ENCODE results near the gene IRGC. TPM values are rescaled to one million over a fixed set of nuclear protein-coding genes. Genes with fewer than 3 reads are reported as not detected.

IRGC gene
- total and polyA plus RNA-seq, 2 experiments from 2014 or later = not detected

DNA sequence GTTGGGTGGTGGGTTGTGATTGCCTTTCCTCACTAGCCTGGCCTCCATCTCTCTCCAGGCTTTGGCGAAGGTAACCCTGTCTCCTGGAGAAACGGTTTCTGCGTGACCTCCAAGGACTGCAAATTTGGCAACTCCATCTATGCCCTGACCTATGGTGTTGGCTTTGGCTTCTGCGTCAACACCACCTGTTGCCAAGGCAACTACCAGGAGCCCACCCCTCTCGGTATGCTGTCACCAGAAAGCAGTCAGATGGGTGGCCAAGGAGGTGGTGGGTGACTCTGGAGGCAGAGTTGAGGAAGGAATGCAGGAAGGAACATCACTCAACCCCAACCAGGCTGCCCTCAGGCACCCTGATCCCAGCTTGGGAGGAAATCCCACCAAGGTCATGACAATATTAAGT, 18.6 kb upstream of the IRGC start:
- no peak overlapping the region for H3K27ac ChIP-seq
- no peak overlapping the region for H3K4me2 ChIP-seq (ENCODE audit: unreplicated experiment)
- no peaks in the 10 kb centered on the region for H3K9me2 ChIP-seq (ENCODE audit: insufficient read depth)
- no peaks in the 10 kb centered on the region for H3K79me2 ChIP-seq (ENCODE audit: insufficient read depth)
- H3K4me1 ChIP-seq (ENCODE audit: insufficient read depth) = peaks cover 19% of the 10 kb centered on the region
- peaks cover 20% of the 10 kb centered on the region for H3F3A ChIP-seq (ENCODE audit: insufficient read depth)
- no peak for TF ChIP-seq EZH2 (IDR thresholded peaks at IDR 0.05; ENCODE audit: insufficient read depth, poor library complexity, severe bottlenecking)
- TF ChIP-seq EZH2phosphoT487 (IDR thresholded peaks at IDR 0.05; ENCODE audit: insufficient read depth, low read depth) = no peak
- in situ Hi-C loops (cut with MboI) = no loop called here
- H3K27me3 ChIP-seq (replicated peaks; ENCODE audit: insufficient read depth) = peaks cover 4% of the 10 kb centered on the region; the same call in 1 of the 2 replicates
- H2AFZ ChIP-seq = no peak overlapping the region
- 85 to 89% methylated on average over 5 of the region's 5 CpGs for WGBS, 2 experiments (ENCODE audit: low coverage in 1 of 2, low lambda C conversion rate in 2 of 2, missing lambda C conversion rate in 2 of 2)
- no peak for DNase-seq
- H3K36me3 ChIP-seq (ENCODE audit: low read depth) = no peaks in the 10 kb centered on the region
- H4K20me1 ChIP-seq (ENCODE audit: insufficient read depth) = no peaks in the 10 kb centered on the region
- no peaks in the 10 kb centered on the region for H3K9me3 ChIP-seq (ENCODE audit: low read depth)
- no peak overlapping the region for H3K4me3 ChIP-seq
- no peak overlapping the region for H3K9ac ChIP-seq

DNA sequence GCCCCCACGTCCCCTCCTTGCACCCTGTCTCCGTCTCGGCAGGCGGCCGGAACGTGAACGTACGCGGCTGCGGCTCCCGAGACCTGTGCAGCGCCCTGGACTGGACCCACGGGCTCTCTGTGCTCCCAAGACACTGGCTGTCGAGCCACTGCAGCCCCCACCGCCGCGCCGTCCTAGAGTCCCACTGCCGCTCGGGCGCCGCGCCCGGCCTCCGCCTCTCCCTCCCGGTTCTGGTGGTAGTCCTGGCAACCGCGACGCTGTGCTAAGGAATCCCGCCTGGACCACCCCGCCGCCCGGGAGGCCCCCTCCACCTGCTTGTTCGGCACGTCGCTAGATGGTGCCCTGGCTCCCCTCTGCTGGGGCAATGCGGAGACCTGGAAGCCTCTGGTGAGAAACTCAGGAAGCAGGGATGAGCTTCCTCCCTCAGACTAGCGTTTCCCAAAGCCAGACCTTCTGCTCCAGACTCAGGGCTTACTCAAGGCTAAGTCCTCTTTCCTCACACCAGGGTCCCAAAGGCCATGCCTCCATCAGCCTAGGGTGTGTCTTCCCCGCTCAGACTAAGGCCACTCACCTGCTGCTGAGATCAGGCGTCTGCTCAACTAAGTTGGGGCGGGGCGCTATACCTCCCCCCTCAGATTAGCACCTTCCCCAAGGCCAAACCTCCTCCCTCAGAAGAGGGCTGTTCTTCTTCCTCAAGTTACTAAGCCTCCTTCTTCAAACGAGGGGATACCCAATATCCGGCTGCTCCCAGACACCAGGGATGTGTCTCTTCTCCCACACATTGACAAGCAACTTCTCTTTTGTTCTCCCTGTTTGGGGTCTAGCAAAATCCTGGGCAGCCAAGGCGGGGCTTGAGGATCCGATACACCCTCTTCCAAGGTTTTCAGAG, 16.1 kb upstream of the IRGC start:
- Histone ChIP-seq H3K9me3 (ENCODE audit: low read depth) (no peaks in the 10 kb centered on the region), H3K4me1 (ENCODE audit: insufficient read depth) (peaks cover 19% of the 10 kb centered on the region), H3K9ac (peak overlapping the region; percentile 62), H3F3A (ENCODE audit: insufficient read depth) (peaks cover 20% of the 10 kb centered on the region), H3K27ac (peak overlapping the region; percentile 84), H4K20me1 (ENCODE audit: insufficient read depth) (no peaks in the 10 kb centered on the region), H3K27me3 (replicated peaks; ENCODE audit: insufficient read depth) (peaks cover 4% of the 10 kb centered on the region; the same call in 1 of the 2 replicates), H3K79me2 (ENCODE audit: insufficient read depth) (no peaks in the 10 kb centered on the region), H3K4me3 (peak overlapping the region; percentile 68), H2AFZ (peak overlapping the region; percentile 89), H3K9me2 (ENCODE audit: insufficient read depth) (no peaks in the 10 kb centered on the region), H3K4me2 (ENCODE audit: unreplicated experiment) (peak overlapping the region; percentile 87), H3K36me3 (ENCODE audit: low read depth) (no peaks in the 10 kb centered on the region)
- no peak for TF ChIP-seq EZH2 (IDR thresholded peaks at IDR 0.05; ENCODE audit: insufficient read depth, poor library complexity, severe bottlenecking)
- in situ Hi-C loops (cut with MboI) = no loop called here
- WGBS, 2 experiments (ENCODE audit: low coverage in 1 of 2, low lambda C conversion rate in 2 of 2, missing lambda C conversion rate in 2 of 2) = 19 to 21% methylated on average over 32 to 43 of the region's 46 CpGs
- peak; percentile 52 for DNase-seq

DNA sequence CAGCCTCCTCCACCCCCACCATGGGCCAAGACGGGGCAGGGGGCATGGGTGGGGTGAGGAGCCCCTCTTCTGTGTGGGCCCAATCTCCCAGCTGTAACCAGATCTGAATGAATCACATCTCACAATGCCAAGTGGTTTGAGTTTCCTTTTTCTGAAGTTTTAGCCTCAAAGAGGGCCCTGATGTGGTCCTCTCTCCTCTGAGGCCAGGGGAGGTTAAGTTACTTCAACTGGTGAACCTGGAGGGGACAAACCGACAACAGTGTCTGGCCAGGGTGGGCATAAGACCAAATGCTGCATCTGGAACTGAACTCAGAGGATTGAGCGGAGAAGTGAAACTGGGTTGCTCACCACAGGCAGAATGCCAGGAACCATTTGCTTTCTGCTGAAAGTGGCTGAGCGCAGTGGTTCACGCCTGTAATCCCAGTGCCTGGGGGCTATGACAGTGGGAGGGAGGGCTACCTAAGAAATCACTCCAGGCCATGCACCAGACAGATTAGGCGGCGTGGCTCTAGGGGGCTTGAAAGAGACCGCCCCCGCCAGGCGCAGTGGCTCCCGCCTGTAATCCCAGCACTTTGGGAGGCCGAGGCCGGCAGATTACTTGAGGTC, 15.4 kb upstream of the IRGC start:
- no peaks in the 10 kb centered on the region for H3K79me2 ChIP-seq (ENCODE audit: insufficient read depth)
- H3F3A ChIP-seq (ENCODE audit: insufficient read depth) = peaks cover 20% of the 10 kb centered on the region
- TF ChIP-seq EZH2 (IDR thresholded peaks at IDR 0.05; ENCODE audit: insufficient read depth, poor library complexity, severe bottlenecking) (no peak), EZH2phosphoT487 (IDR thresholded peaks at IDR 0.05; ENCODE audit: insufficient read depth, low read depth) (no peak)
- peak overlapping the region; percentile 68 for H3K4me3 ChIP-seq
- peak overlapping the region; percentile 89 for H2AFZ ChIP-seq
- peak; percentile 91 for DNase-seq
- no peaks in the 10 kb centered on the region for H3K9me3 ChIP-seq (ENCODE audit: low read depth)
- no peaks in the 10 kb centered on the region for H3K9me2 ChIP-seq (ENCODE audit: insufficient read depth)
- H4K20me1 ChIP-seq (ENCODE audit: insufficient read depth) = no peaks in the 10 kb centered on the region
- in situ Hi-C loops (cut with MboI) = no loop called here
- peaks cover 19% of the 10 kb centered on the region for H3K4me1 ChIP-seq (ENCODE audit: insufficient read depth)
- peak overlapping the region; percentile 62 for H3K9ac ChIP-seq
- H3K27ac ChIP-seq = peak overlapping the region; percentile 84
- no peaks in the 10 kb centered on the region for H3K36me3 ChIP-seq (ENCODE audit: low read depth)
- peak overlapping the region; percentile 87 for H3K4me2 ChIP-seq (ENCODE audit: unreplicated experiment)
- WGBS, 2 experiments (ENCODE audit: low coverage in 1 of 2, low lambda C conversion rate in 2 of 2, missing lambda C conversion rate in 2 of 2) = 51 to 55% methylated on average over 13 of the region's 13 CpGs
- H3K27me3 ChIP-seq (replicated peaks; ENCODE audit: insufficient read depth) = no peaks in the 10 kb centered on the region

DNA sequence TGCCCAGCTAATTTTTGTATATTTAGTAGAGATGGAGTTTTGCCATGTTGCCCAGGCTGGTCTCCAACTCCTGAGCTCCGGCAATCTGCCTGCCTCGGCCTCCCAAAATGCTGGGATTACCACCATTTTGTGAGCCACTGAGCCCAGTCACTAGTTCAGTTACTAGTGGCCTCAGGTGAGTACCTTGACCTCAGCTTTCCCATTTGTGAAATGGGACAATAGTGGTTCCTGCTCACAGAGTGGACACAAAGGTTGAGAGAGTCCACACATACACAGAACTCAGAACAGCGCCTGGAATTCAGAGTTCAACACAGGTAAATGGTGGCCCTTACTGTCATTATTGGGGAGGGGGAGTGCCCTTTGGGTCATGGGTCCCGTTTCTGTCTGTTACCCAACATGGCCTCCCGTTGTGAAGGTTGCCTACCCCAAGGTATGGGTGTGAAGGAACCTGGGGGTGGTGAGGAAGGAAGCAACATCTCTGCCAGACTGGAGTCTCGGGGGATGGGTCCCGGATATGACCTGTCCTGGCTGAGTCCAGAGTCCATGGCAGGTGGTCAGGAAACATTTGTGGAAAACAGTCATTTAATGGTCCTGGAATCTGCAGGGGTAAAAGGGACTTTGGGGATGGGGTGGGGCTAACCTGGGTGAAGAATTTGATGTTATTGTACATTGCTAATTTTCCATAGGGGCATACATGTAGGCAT, 11.7 kb upstream of the IRGC start:
- peaks cover 19% of the 10 kb centered on the region for H3K4me1 ChIP-seq (ENCODE audit: insufficient read depth)

More for the DNA sequence above, 11.7 kb upstream of the IRGC start:
- Histone ChIP-seq H3K9ac (no peak overlapping the region), H3K27ac (no peak overlapping the region), H3K9me2 (ENCODE audit: insufficient read depth) (no peaks in the 10 kb centered on the region), H3K79me2 (ENCODE audit: insufficient read depth) (no peaks in the 10 kb centered on the region), H3K36me3 (ENCODE audit: low read depth) (no peaks in the 10 kb centered on the region), H3K9me3 (ENCODE audit: low read depth) (no peaks in the 10 kb centered on the region), H3K4me3 (no peak overlapping the region), H3K4me2 (ENCODE audit: unreplicated experiment) (no peak overlapping the region), H3K27me3 (replicated peaks; ENCODE audit: insufficient read depth) (no peaks in the 10 kb centered on the region), H3F3A (ENCODE audit: insufficient read depth) (peaks cover 20% of the 10 kb centered on the region), H4K20me1 (ENCODE audit: insufficient read depth) (no peaks in the 10 kb centered on the region), H2AFZ (no peak overlapping the region)
- in situ Hi-C loops (cut with MboI) = no loop called here
- no peak for DNase-seq
- 65 to 70% methylated on average over 7 of the region's 7 CpGs for WGBS, 2 experiments (ENCODE audit: low coverage in 1 of 2, low lambda C conversion rate in 2 of 2, missing lambda C conversion rate in 2 of 2)
- no peak for TF ChIP-seq EZH2phosphoT487 (IDR thresholded peaks at IDR 0.05; ENCODE audit: insufficient read depth, low read depth)
- TF ChIP-seq EZH2 (IDR thresholded peaks at IDR 0.05; ENCODE audit: insufficient read depth, poor library complexity, severe bottlenecking) = no peak
